PFSK-1 (cell line): ENCODE data around the gene LY6G6C.

Experiments
- FOXP2 ChIP-seq: optimal IDR thresholded peaks from 2 replicates; pipeline ENCODE3; 2011; ENCODE audit warnings: borderline replicate concordance, control low read depth, inconsistent platforms; ENCODE audit not compliant: insufficient read depth; ENCODE audit errors: extremely low read length, extremely low read depth
- POLR2AphosphoS5 ChIP-seq: IDR thresholded peaks from 2 replicates; pipeline ENCODE4 v1.6.1; 2012; ENCODE audit warnings: low read depth, mild to moderate bottlenecking, control low read depth, low read length, moderate library complexity
- REST ChIP-seq, 2 experiments: IDR thresholded peaks; 2 replicates each; pipeline versions ENCODE4 v1.6.1 to v1.8.0; 2011 to 2012; ENCODE audit warnings: low read depth in 2 of 2, low read length in 2 of 2, control low read depth in 1 of 2, inconsistent platforms in 1 of 2, mild to moderate bottlenecking in 1 of 2, moderate library complexity in 1 of 2; ENCODE audit not compliant: insufficient read depth in 1 of 2
- SIN3A ChIP-seq: IDR thresholded peaks from 2 replicates; pipeline ENCODE4 v1.6.1; 2012; ENCODE audit warnings: mild to moderate bottlenecking, low read length, moderate library complexity, borderline replicate concordance; ENCODE audit not compliant: insufficient read depth
- TAF1 ChIP-seq: IDR thresholded peaks from 2 replicates; pipeline ENCODE4 v1.6.1; 2012; ENCODE audit warnings: low read length, control low read depth, borderline replicate concordance; ENCODE audit not compliant: insufficient read depth

LY6G6C gene

GRCh38 chr6:31734821-31735406 lies 13.4 kb upstream of the LY6G6C start:
- peak; percentile 36 for TF ChIP-seq POLR2AphosphoS5
- peak; percentile 74 for TF ChIP-seq FOXP2
- no peak for TF ChIP-seq REST (IDR thresholded peaks at IDR 0.05; ENCODE audit: insufficient read depth in 1 of 2, low read depth in 2 of 2, low read length in 2 of 2)
- peak; percentile 98; the same call in 1 of the 2 replicates for TF ChIP-seq SIN3A
- peak; percentile 74; the same call in 1 of the 2 replicates for TF ChIP-seq TAF1

- TF ChIP-seq REST (IDR thresholded peaks at IDR 0.05; ENCODE audit: insufficient read depth in 1 of 2, low read depth in 2 of 2, low read length in 2 of 2) (no peak), TAF1 (no peak), FOXP2 (no peak), SIN3A (no peak; the same call in 1 of the 2 replicates), POLR2AphosphoS5 (no peak)
Observed at GRCh38 chr6:31734247-31734820, 12.8 kb upstream of the LY6G6C start.

- TF ChIP-seq TAF1, result no peak
- no peak for TF ChIP-seq REST (IDR thresholded peaks at IDR 0.05; ENCODE audit: insufficient read depth in 1 of 2, low read depth in 2 of 2, low read length in 2 of 2)
- no peak for TF ChIP-seq POLR2AphosphoS5
- TF ChIP-seq SIN3A, result no peak
- no peak for TF ChIP-seq FOXP2
Observed at GRCh38 chr6:31733734-31734133, 12.2 kb upstream of the LY6G6C start.

- TF ChIP-seq REST (IDR thresholded peaks at IDR 0.05; ENCODE audit: insufficient read depth in 1 of 2, low read depth in 2 of 2, low read length in 2 of 2), result no peak
- no peak for TF ChIP-seq SIN3A
- no peak for TF ChIP-seq FOXP2
- no peak for TF ChIP-seq TAF1
- TF ChIP-seq POLR2AphosphoS5, result no peak
Observed at GRCh38 chr6:31732029-31732428, 10.5 kb upstream of the LY6G6C start.

- TF ChIP-seq TAF1, result no peak
- TF ChIP-seq POLR2AphosphoS5, result no peak
- TF ChIP-seq FOXP2, result no peak
- TF ChIP-seq SIN3A, result no peak
- no peak for TF ChIP-seq REST (IDR thresholded peaks at IDR 0.05; ENCODE audit: insufficient read depth in 1 of 2, low read depth in 2 of 2, low read length in 2 of 2)
Observed at GRCh38 chr6:31730631-31731086, 9.1 kb upstream of the LY6G6C start.
